Hepatocyte (in vitro differentiated cells): ENCODE measurements around the gene ZBTB8OS.
A peak's percentile ranks its signal among the peaks of the same experiment; 100 is the strongest.

Experiments
- CTCF ChIP-seq: fragments of 200-600 bp; sonication (generic); IDR thresholded peaks from 2 replicates; pipeline ENCODE4 v1.5.1; 2016; ENCODE audit warnings: antibody characterized with exemption, mild to moderate bottlenecking; ENCODE audit not compliant: poor library complexity
- EZH2 ChIP-seq: fragments of 200-600 bp; sonication (generic); IDR thresholded peaks from 2 replicates; pipeline ENCODE4 v1.6.1; 2016; ENCODE audit warnings: antibody characterized with exemption, mild to moderate bottlenecking, borderline replicate concordance
- EZH2phosphoT487 ChIP-seq: fragments of 200-600 bp; sonication (generic); IDR thresholded peaks from one replicate; pipeline ENCODE4 v1.6.1; 2018; ENCODE audit warnings: antibody characterized with exemption, mild to moderate bottlenecking, low read depth, moderate library complexity; ENCODE audit not compliant: unreplicated experiment, severe bottlenecking

GRCh38 chr1:32612189-32612881 lies 38.0 kb downstream of the ZBTB8OS start:
- TF ChIP-seq EZH2 (no peak), CTCF (peak; percentile 19), EZH2phosphoT487 (no peak)
